Measurements from ENCODE around the gene ZFR.
"Not testable (repeated sequence)": the region's sequence is repeated elsewhere in the genome, so short reads cannot be mapped to it uniquely, and the experiment has no call there.

The ZFR gene

GRCh38 chr5:32465076-32465475 lies 20.5 kb upstream of the ZFR start:
- Mint-ChIP-seq H3K4me3 (no peak overlapping the region), H3K27me3 (no peaks in the 10 kb centered on the region), H3K27ac (no peak overlapping the region), H3K4me1 (ENCODE audit: low read depth in 2 of 2) (no peaks in the 10 kb centered on the region), H3K36me3 (ENCODE audit: insufficient read depth) (no peaks in the 10 kb centered on the region), H3K9me3 (no peaks in the 10 kb centered on the region)
- DNase-seq (no peak), ATAC-seq (replicated peaks) (no peak)

- no peak overlapping the region for H3K4me3 Mint-ChIP-seq
- no peaks in the 10 kb centered on the region for H3K36me3 Mint-ChIP-seq (ENCODE audit: insufficient read depth)
- ATAC-seq (replicated peaks) (no peak), DNase-seq (no peak)
- H3K9me3 Mint-ChIP-seq = no peaks in the 10 kb centered on the region
- H3K27ac Mint-ChIP-seq = no peak overlapping the region
- H3K27me3 Mint-ChIP-seq = no peaks in the 10 kb centered on the region
- H3K4me1 Mint-ChIP-seq (ENCODE audit: low read depth in 2 of 2) = no peaks in the 10 kb centered on the region
Measured at GRCh38 chr5:32462618-32463017, 18.1 kb upstream of the ZFR start.

GRCh38 chr5:32461441-32462120 lies 17.0 kb upstream of the ZFR start:
- Mint-ChIP-seq H3K4me1 (ENCODE audit: low read depth in 2 of 2) (no peaks in the 10 kb centered on the region), H3K36me3 (ENCODE audit: insufficient read depth) (no peaks in the 10 kb centered on the region), H3K9me3 (no peaks in the 10 kb centered on the region), H3K27ac (no peak overlapping the region), H3K4me3 (no peak overlapping the region), H3K27me3 (peaks cover 0 to 5% of the 10 kb centered on the region in 2 donors)
- ATAC-seq (replicated peaks) = no peak
- no peak for DNase-seq

GRCh38 chr5:32460702-32461101 lies 16.2 kb upstream of the ZFR start:
- Mint-ChIP-seq H3K27ac (no peak overlapping the region), H3K4me1 (ENCODE audit: low read depth in 2 of 2) (no peaks in the 10 kb centered on the region), H3K27me3 (peaks cover 1 to 12% of the 10 kb centered on the region in 2 donors), H3K9me3 (no peaks in the 10 kb centered on the region), H3K4me3 (no peak overlapping the region), H3K36me3 (ENCODE audit: insufficient read depth) (no peaks in the 10 kb centered on the region)
- ATAC-seq (replicated peaks) = no peak
- no peak for DNase-seq

GRCh38 chr5:32458880-32459495 lies 14.4 kb upstream of the ZFR start:
- Mint-ChIP-seq H3K4me1 (ENCODE audit: low read depth in 2 of 2) (no peaks in the 10 kb centered on the region), H3K4me3 (no peak overlapping the region), H3K27me3 (peaks cover 8 to 19% of the 10 kb centered on the region in 2 donors), H3K9me3 (no peaks in the 10 kb centered on the region), H3K27ac (no peak overlapping the region), H3K36me3 (ENCODE audit: insufficient read depth) (no peaks in the 10 kb centered on the region)
- no peak for ATAC-seq (replicated peaks)
- no peak for DNase-seq

- H3K9me3 Mint-ChIP-seq = no peaks in the 10 kb centered on the region
- peaks cover 8 to 28% of the 10 kb centered on the region in 2 donors for H3K27me3 Mint-ChIP-seq
- H3K4me3 Mint-ChIP-seq = no peak overlapping the region
- H3K27ac Mint-ChIP-seq = no peak overlapping the region
- ATAC-seq (replicated peaks) (no peak), DNase-seq (no peak)
- H3K36me3 Mint-ChIP-seq (ENCODE audit: insufficient read depth) = no peaks in the 10 kb centered on the region
- H3K4me1 Mint-ChIP-seq (ENCODE audit: low read depth in 2 of 2) = no peaks in the 10 kb centered on the region
Measured at GRCh38 chr5:32455311-32455710, 10.8 kb upstream of the ZFR start.

- Mint-ChIP-seq H3K36me3 (ENCODE audit: insufficient read depth) (no peaks in the 10 kb centered on the region), H3K27ac (no peak overlapping the region), H3K27me3 (peaks cover 8 to 28% of the 10 kb centered on the region in 2 donors), H3K9me3 (no peaks in the 10 kb centered on the region), H3K4me3 (no peak overlapping the region), H3K4me1 (ENCODE audit: low read depth in 2 of 2) (no peaks in the 10 kb centered on the region)
- ATAC-seq (replicated peaks) (no peak), DNase-seq (no peak)
Measured at GRCh38 chr5:32454821-32455220, 10.3 kb upstream of the ZFR start.

GRCh38 chr5:32453916-32454315 lies 9.4 kb upstream of the ZFR start:
- Mint-ChIP-seq H3K36me3 (ENCODE audit: insufficient read depth) (no peaks in the 10 kb centered on the region), H3K27me3 (peaks cover 8 to 28% of the 10 kb centered on the region in 2 donors), H3K27ac (no peak overlapping the region), H3K4me1 (ENCODE audit: low read depth in 2 of 2) (no peaks in the 10 kb centered on the region), H3K9me3 (no peaks in the 10 kb centered on the region), H3K4me3 (no peak overlapping the region)
- ATAC-seq (replicated peaks) = no peak
- no peak for DNase-seq

GRCh38 chr5:32452316-32452715 lies 7.8 kb upstream of the ZFR start:
- not testable (repeated sequence) for DNase-seq; H3K4me1 Mint-ChIP-seq (ENCODE audit: low read depth in 2 of 2); H3K4me3 Mint-ChIP-seq; H3K36me3 Mint-ChIP-seq (ENCODE audit: insufficient read depth); H3K9me3 Mint-ChIP-seq; H3K27ac Mint-ChIP-seq; ATAC-seq (replicated peaks)
- peaks cover 8 to 28% of the 10 kb centered on the region in 2 donors for H3K27me3 Mint-ChIP-seq

GRCh38 chr5:32450952-32451351 lies 6.4 kb upstream of the ZFR start:
- Mint-ChIP-seq H3K9me3 (no peaks in the 10 kb centered on the region), H3K27ac (no peak overlapping the region), H3K27me3 (peaks cover 8 to 16% of the 10 kb centered on the region in 2 donors), H3K36me3 (ENCODE audit: insufficient read depth) (no peaks in the 10 kb centered on the region), H3K4me1 (ENCODE audit: low read depth in 2 of 2) (no peaks in the 10 kb centered on the region), H3K4me3 (no peak overlapping the region)
- DNase-seq (no peak), ATAC-seq (replicated peaks) (peak; percentile 61)

- Mint-ChIP-seq H3K4me3 (no peak overlapping the region), H3K9me3 (no peaks in the 10 kb centered on the region)
- ATAC-seq (replicated peaks) = no peak
Measured at GRCh38 chr5:32449262-32449661, 4.7 kb upstream of the ZFR start.

GRCh38 chr5:32446630-32447029 lies 2.1 kb upstream of the ZFR start:
- Mint-ChIP-seq H3K27ac (no peak overlapping the region), H3K27me3 (no peaks in the 10 kb centered on the region), H3K36me3 (ENCODE audit: insufficient read depth) (peaks cover 14% of the 10 kb centered on the region), H3K4me1 (ENCODE audit: low read depth in 2 of 2) (peaks cover 16 to 18% of the 10 kb centered on the region in 2 donors), H3K4me3 (no peak overlapping the region), H3K9me3 (no peaks in the 10 kb centered on the region)
- DNase-seq (no peak), ATAC-seq (replicated peaks) (no peak)

More at GRCh38 chr5:32449262-32449661, 4.7 kb upstream of the ZFR start:
- Mint-ChIP-seq H3K4me1 (ENCODE audit: low read depth in 2 of 2) (peaks cover 0 to 4% of the 10 kb centered on the region in 2 donors), H3K27me3 (peaks cover 0 to 9% of the 10 kb centered on the region in 2 donors), H3K36me3 (ENCODE audit: insufficient read depth) (peaks cover 5% of the 10 kb centered on the region), H3K27ac (no peak overlapping the region)
- DNase-seq = no peak

GRCh38 chr5:32445831-32446614 lies 1.5 kb upstream of the ZFR start:
- Mint-ChIP-seq H3K4me3 (peak overlapping the region; percentile 38 to 93), H3K9me3 (no peaks in the 10 kb centered on the region), H3K4me1 (ENCODE audit: low read depth in 2 of 2) (peaks cover 16 to 24% of the 10 kb centered on the region in 2 donors), H3K27me3 (no peaks in the 10 kb centered on the region), H3K36me3 (ENCODE audit: insufficient read depth) (peaks cover 15% of the 10 kb centered on the region), H3K27ac (no peak overlapping the region)
- DNase-seq = no peak
- no peak for ATAC-seq (replicated peaks)
